OCI-LY7 (cell line): ENCODE measurements around the gene RBM17. TPM values are rescaled to one million over a fixed set of nuclear protein-coding genes. Genes with fewer than 3 reads are reported as not detected.

Experiments
- BruUV-seq: library from RNA; stranded (reverse); fragments of 400-500 nt; replicated peaks from 2 replicates; lab custom pipeline; 2021; lab: Mats Ljungman, UMichigan
- CTCF ChIA-PET: fragments of 300-600 bp; sonication (Branson Sonifier 250); formaldehyde crosslinking; loops from one replicate; lab custom pipeline; 2022; ENCODE audit warnings: antibody characterized with exemption; ENCODE audit not compliant: unreplicated experiment; lab: Charles Lee
- POLR2A ChIA-PET: fragments of 300-600 bp; sonication (Branson Sonifier 250); formaldehyde crosslinking; loops from one replicate; lab custom pipeline; 2022; ENCODE audit warnings: antibody characterized with exemption; lab: Charles Lee
- DNase-seq: peaks from one replicate; pipeline ENCODE4 v3.0.0-alpha.2; 2015; ENCODE audit warnings: low spot score
- H2AFZ ChIP-seq: fragments of 200-600 bp; sonication (generic), shearing (Covaris generic); 2 replicates; pipeline ENCODE4 v1.6.1; 2014; ENCODE audit warnings: mild to moderate bottlenecking, antibody characterized with exemption, low read length, moderate library complexity
- H3K27ac ChIP-seq: fragments of 200-600 bp; sonication (generic); 2 replicates; pipeline ENCODE4 v1.5.1; 2014; ENCODE audit warnings: mixed run types, low read depth, mild to moderate bottlenecking, moderate library complexity, low read length, inconsistent platforms; ENCODE audit not compliant: poor library complexity, severe bottlenecking
- H3K36me3 ChIP-seq: fragments of 200-600 bp; sonication (generic); 2 replicates; pipeline ENCODE4 v1.6.1; 2014; ENCODE audit warnings: mild to moderate bottlenecking, antibody characterized with exemption, low read length, moderate library complexity, mixed read lengths; ENCODE audit not compliant: insufficient read depth
- H3K4me1 ChIP-seq: fragments of 200-600 bp; sonication (generic); 2 replicates; pipeline ENCODE4 v1.5.1; 2014; ENCODE audit warnings: mild to moderate bottlenecking, low read length; ENCODE audit not compliant: insufficient read depth, poor library complexity, severe bottlenecking
- H3K4me2 ChIP-seq: fragments of 200-600 bp; sonication (generic); 2 replicates; pipeline ENCODE4 v1.6.1; 2014; ENCODE audit warnings: mild to moderate bottlenecking, low read length
- H3K4me3 ChIP-seq: fragments of 200-600 bp; sonication (generic); 2 replicates; pipeline ENCODE4 v1.5.1; 2014; ENCODE audit warnings: mild to moderate bottlenecking, low read depth, low read length; ENCODE audit not compliant: poor library complexity, severe bottlenecking
- H3K79me2 ChIP-seq: fragments of 200-600 bp; sonication (generic); 2 replicates; pipeline ENCODE4 v1.6.1; 2016; ENCODE audit warnings: low read depth, mild to moderate bottlenecking, low read length, moderate library complexity, mixed read lengths; ENCODE audit not compliant: insufficient read depth
- H3K9me2 ChIP-seq: fragments of 200-600 bp; sonication (generic); 2 replicates; pipeline ENCODE4 v1.6.1; 2016; ENCODE audit warnings: mild to moderate bottlenecking, low read length, mixed read lengths; ENCODE audit not compliant: insufficient read depth
- H3K9me3 ChIP-seq: fragments of 200-600 bp; sonication (generic); 2 replicates; pipeline ENCODE4 v1.6.1; 2014; ENCODE audit warnings: mild to moderate bottlenecking, mixed run types, low read length, mixed read lengths
- H4K20me1 ChIP-seq: fragments of 200-600 bp; sonication (generic); 2 replicates; pipeline ENCODE4 v1.6.1; 2014; ENCODE audit warnings: mild to moderate bottlenecking, antibody characterized with exemption, low read length, moderate library complexity, mixed read lengths; ENCODE audit not compliant: insufficient read depth
- EZH2phosphoT487 ChIP-seq: fragments of 200-600 bp; sonication (generic); IDR thresholded peaks from 2 replicates; pipeline ENCODE4 v1.6.1; 2018; ENCODE audit warnings: low read depth, borderline replicate concordance, mild to moderate bottlenecking, mixed run types, antibody characterized with exemption, low read length, moderate library complexity, mixed read lengths
- intact Hi-C: fragments of 100-400 bp; cut with micrococcal nuclease; formaldehyde crosslinking; loops from one replicate; pipeline ENCODE4 v1.10.0; 2022; ENCODE audit not compliant: unreplicated experiment
- total RNA-seq, 2 experiments: library from RNA; depleted of rRNA in 1 of 2; stranded (reverse); fragments of >200 nt in 1 of 2; shearing (Covaris generic) in 1 of 2; gene quantifications; 2 replicates each; pipeline ENCODE4 v1.2.3, GENCODE V29; 2014 to 2022
- TF ChIP-seq, protein P1 (sequence below): fragments of 200-600 bp; sonication (generic); conservative IDR thresholded peaks from 2 replicates; pipeline ENCODE4 v1.5.1; 2014; ENCODE audit warnings: mild to moderate bottlenecking, antibody characterized with exemption, low read length, moderate library complexity, mixed read lengths

Gene RBM17
- total RNA-seq, 2 experiments from 2014 or later: 103 to 248 TPM

DNA sequence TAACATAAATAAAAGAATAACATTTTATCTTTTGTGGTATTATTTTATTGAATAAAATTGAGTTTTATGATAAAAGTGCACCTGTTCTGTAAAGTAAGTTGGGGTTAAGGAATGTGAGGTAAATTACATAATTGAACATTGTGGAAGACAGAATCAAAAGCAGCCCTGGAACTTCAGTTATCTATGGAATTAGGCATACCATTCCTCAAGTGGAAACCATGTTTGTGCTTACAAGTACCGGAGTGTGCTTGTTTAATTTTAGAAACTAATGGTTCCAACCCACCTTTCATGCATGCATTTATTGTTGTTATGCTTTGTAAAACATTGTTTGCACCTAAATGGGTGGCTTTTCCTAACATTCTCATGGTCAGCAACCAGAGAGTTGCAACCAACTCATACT, 28.0 kb downstream of the RBM17 start:
- no peak overlapping the region for H3K4me2 ChIP-seq
- no TSS peak for BruUV-seq
- H3K4me3 ChIP-seq: no peak overlapping the region
- TF ChIP-seq EZH2phosphoT487: no peak
- TF ChIP-seq, protein P1, sequence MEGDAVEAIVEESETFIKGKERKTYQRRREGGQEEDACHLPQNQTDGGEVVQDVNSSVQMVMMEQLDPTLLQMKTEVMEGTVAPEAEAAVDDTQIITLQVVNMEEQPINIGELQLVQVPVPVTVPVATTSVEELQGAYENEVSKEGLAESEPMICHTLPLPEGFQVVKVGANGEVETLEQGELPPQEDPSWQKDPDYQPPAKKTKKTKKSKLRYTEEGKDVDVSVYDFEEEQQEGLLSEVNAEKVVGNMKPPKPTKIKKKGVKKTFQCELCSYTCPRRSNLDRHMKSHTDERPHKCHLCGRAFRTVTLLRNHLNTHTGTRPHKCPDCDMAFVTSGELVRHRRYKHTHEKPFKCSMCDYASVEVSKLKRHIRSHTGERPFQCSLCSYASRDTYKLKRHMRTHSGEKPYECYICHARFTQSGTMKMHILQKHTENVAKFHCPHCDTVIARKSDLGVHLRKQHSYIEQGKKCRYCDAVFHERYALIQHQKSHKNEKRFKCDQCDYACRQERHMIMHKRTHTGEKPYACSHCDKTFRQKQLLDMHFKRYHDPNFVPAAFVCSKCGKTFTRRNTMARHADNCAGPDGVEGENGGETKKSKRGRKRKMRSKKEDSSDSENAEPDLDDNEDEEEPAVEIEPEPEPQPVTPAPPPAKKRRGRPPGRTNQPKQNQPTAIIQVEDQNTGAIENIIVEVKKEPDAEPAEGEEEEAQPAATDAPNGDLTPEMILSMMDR: no peak
- ChIA-PET CTCF (no interaction called here), POLR2A (interaction anchor here (0.5 to 0.9 kb wide), 3 partner anchors 14 to 274 kb away, joined by 3 to 4 read pairs (median 3); no protein-coding TSS in a partner anchor)
- H3K36me3 ChIP-seq: peaks cover 53% of the 10 kb centered on the region
- intact Hi-C loops: no loop called here
- H4K20me1 ChIP-seq: no peaks in the 10 kb centered on the region
- no peak overlapping the region for H3K27ac ChIP-seq
- DNase-seq: no peak
- H3K9me3 ChIP-seq: no peaks in the 10 kb centered on the region
- no peak overlapping the region for H2AFZ ChIP-seq
- no peaks in the 10 kb centered on the region for H3K9me2 ChIP-seq
- H3K79me2 ChIP-seq: no peaks in the 10 kb centered on the region
- H3K4me1 ChIP-seq: no peaks in the 10 kb centered on the region

DNA sequence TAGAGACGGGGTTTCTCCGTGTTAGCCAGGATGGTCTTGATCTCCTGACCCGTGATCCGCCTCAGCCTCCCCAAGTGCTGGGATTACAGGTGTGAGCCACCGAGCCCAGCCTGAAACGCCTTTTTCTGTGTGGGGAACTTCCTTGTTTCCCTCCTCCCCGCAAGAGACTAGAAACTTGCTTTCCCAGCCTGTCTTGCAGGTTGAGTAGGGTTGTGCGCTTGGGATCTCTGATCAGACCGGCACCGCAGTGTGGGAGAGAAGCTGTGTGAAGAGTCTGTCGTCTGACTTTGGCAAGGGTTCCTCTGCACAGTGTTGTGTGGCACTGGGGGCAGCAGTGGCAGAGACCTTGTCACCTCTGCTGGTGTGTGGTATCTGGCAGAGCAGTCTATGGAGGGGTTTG, 28.9 kb downstream of the RBM17 start:
- no peak overlapping the region for H2AFZ ChIP-seq
- POLR2A ChIA-PET: interaction anchor here (2.0 kb wide), 1 partner anchor 22 kb away, joined by 4 read pairs; no protein-coding TSS in a partner anchor

DNA sequence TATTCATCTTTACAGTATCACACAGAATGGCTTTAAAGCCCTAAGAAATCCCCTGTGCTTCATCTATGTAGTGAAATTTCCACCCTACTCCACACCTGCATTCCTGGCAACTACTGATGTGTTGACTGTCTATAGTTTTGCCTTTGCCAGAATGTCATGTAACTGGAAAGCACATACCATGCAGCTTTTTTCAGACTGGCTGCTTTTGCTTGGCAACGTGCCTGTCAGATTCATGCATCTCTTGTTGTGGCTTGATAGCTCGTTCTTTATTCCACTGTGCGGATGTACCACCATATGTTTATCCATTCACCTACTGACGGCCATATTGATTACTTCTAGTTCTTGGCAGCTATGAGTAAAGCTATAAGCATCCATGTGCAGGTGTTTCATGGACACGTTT, 30.6 kb downstream of the RBM17 start:
- Histone ChIP-seq H3K4me1 (no peaks in the 10 kb centered on the region), H3K9me2 (no peaks in the 10 kb centered on the region), H3K4me3 (no peak overlapping the region), H2AFZ (no peak overlapping the region), H3K4me2 (no peak overlapping the region), H4K20me1 (no peaks in the 10 kb centered on the region), H3K27ac (no peak overlapping the region), H3K36me3 (peaks cover 27% of the 10 kb centered on the region), H3K79me2 (no peaks in the 10 kb centered on the region), H3K9me3 (no peaks in the 10 kb centered on the region)
- no peak for DNase-seq
- POLR2A ChIA-PET: interaction anchor here (0.6 to 2.0 kb wide), 4 partner anchors 12 to 103 kb away, joined by 3 to 4 read pairs (median 4); no protein-coding TSS in a partner anchor
- CTCF ChIA-PET: no interaction called here
- BruUV-seq: no TSS peak
- intact Hi-C loops: no loop called here
- no peak for TF ChIP-seq EZH2phosphoT487
- TF ChIP-seq, protein P1: no peak

More for the DNA sequence above, 28.9 kb downstream of the RBM17 start:
- no peaks in the 10 kb centered on the region for H3K4me1 ChIP-seq
- no TSS peak for BruUV-seq
- no peaks in the 10 kb centered on the region for H4K20me1 ChIP-seq
- H3K27ac ChIP-seq: no peak overlapping the region
- H3K4me2 ChIP-seq: no peak overlapping the region
- intact Hi-C loops: no loop called here
- no peaks in the 10 kb centered on the region for H3K9me2 ChIP-seq
- TF ChIP-seq, protein P1: no peak
- TF ChIP-seq EZH2phosphoT487: no peak
- H3K9me3 ChIP-seq: no peaks in the 10 kb centered on the region
- no peak for DNase-seq
- CTCF ChIA-PET: no interaction called here
- no peak overlapping the region for H3K4me3 ChIP-seq
- peaks cover 44% of the 10 kb centered on the region for H3K36me3 ChIP-seq
- no peaks in the 10 kb centered on the region for H3K79me2 ChIP-seq
